ENCODE results near the gene KLK4.

KLK4 gene

DNA sequence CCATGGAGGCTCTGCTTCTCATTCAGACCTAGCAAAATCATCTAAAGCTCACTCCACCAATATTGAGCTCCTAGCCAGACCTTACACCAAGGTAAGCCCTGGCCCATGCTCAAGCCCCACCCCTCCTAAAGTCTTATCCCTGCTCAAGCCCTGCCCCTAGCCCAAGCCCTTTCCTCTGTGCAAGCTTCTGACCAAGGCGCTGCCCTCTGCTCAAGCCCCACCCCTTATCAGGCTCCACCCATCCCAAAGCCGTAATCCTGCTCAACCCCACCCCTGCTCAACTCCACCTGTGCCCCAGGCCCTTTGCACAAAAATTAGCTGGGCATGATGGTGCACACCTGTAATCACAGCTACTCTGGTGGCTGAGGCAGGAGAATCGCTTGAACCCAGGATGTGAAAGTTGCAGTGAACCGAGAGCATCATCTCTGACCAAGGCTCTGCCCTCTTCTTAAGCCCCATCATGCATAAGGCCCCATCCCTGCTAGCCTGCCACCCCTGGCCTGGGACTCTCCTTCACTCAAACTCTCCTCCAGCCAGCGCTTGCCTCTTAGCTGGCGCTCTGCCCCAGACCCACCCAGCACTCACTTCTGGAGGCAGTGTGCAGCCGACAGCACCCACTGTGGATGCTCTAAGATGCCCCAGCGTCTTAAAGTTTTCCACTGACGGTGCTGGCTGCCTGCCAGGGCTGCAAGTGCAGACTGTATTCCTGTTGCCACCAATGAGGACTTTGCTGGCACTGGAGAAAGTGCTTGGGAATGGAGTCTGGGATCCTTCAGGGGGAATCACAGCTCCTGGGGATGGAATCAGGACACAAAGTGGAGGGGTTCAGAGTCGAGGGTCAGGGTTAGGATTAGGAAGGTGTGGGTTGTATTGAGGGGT lies 16.5 kb downstream of the KLK4 start:
- TF ChIP-seq CTCF (IDR thresholded peaks at IDR 0.05; ENCODE audit: low read depth, low read length): no peak
- H3K4me3 ChIP-seq (ENCODE audit: low read depth, low read length): no peak overlapping the region

DNA sequence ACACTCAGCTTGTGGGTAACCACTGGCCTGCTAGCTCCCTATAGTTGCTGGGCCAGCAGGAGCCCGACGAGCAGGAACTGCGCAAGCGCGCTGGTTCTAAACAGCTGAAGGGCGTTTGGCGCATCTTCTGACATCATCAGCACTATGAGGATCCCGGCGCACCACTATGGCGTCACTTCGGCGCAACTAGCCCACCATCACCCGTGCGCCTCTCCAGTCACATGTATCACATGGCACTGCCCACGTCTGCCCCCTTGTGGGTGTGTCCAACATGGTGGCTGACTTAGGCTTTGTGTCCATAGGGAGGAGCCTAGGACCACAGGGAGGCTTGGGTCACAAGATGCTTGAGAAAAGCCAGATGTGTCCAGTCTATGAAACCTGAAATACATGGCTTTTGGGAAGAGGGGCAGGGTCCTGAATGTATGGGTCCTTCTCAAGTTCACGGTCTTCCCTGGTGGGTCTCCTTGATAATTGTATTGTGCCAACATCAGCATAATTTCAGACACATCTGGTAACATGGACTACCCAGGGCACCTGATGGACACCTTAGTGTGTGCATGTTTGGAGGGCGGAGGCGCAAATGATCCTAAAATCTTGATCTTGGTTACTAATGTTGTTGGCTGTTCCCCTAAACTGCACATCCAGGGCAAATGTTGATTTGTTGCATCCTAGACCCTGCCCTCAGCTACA lies 18.0 kb downstream of the KLK4 start:
- no peak overlapping the region for H3K4me3 ChIP-seq (ENCODE audit: low read depth, low read length)
- no peak for TF ChIP-seq CTCF (IDR thresholded peaks at IDR 0.05; ENCODE audit: low read depth, low read length)

DNA sequence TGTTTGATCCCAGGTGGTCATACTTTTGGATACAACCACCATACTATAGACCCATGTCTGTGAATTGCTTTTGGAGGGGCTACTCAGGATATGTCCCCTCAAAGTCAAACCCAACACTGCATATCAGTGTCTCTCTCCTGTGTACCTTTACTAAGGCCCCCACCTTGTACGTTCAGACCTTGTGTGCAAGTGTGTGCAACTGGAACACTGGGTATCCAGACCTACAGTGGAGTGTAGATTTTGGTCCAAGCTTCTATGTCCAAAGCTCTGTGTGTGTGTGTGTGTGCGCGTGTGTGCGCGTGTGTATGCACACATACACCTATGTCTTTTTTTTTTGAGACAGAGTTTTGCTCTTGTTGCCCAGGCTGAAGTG lies 20.0 kb downstream of the KLK4 start:
- no peak for TF ChIP-seq CTCF (IDR thresholded peaks at IDR 0.05; ENCODE audit: low read depth, low read length)
- H3K4me3 ChIP-seq (ENCODE audit: low read depth, low read length): no peak overlapping the region

DNA sequence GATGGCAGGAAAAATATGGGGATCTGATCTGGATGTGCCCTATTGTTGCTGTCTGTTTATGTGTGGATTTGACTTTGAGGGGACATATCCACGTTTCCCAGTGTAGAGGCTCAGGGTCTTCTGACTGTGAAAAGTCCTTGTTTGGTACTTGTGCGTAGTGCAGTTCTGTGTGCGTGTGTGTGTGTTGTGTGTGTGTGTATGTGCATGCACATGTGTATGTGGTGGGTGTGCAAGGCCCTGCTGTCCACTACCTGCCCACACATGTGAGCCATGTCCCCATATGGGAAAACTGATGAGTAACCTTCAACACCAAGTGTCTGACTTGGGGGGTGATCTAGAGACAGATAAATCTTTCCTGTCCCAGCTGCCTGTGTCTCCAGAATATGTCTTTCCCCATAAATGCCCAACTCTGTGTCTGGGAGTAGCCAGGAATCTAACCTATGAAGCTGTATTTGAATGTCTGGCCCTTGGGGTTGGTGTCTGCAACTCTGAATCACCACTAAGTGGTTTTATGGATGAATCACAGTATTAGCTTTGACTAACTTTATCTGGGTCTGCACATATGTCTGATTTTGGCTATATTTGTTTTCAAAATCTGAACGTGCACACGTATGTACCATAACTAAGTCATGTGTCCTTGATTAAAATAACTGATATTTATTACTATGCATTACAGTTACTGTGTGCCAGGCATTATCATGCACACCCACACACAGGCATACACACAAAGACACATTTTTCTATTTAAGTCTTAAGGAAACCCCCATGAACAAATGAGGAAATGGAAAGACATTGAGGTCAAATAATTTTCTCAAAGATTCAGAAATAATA lies 20.6 kb downstream of the KLK4 start:
- no peak overlapping the region for H3K4me3 ChIP-seq (ENCODE audit: low read depth, low read length)
- no peak for TF ChIP-seq CTCF (IDR thresholded peaks at IDR 0.05; ENCODE audit: low read depth, low read length)

DNA sequence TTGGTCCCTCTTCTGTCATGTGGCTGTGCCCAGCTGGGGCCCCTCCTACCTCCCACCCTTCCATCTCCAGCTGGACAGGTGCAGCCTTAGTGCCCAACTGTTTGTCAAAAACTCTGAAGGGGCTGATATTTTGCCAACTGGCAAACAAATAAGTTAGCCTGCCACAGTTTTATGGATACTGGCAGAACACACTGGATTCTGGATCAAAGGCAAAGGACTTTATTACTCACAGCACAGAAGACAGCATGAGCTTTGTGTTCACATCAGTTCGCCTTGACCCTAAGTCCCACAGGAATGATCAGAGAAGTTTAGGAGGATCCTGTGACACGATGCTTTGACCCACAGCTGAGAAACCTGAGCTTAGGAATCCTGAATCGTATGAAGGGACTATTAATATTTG lies 21.6 kb downstream of the KLK4 start:
- no peak for TF ChIP-seq CTCF (IDR thresholded peaks at IDR 0.05; ENCODE audit: low read depth, low read length)
- H3K4me3 ChIP-seq (ENCODE audit: low read depth, low read length): no peak overlapping the region

- no peak for TF ChIP-seq CTCF (IDR thresholded peaks at IDR 0.05; ENCODE audit: low read depth, low read length)
Measured at GRCh38 chr19:50882188-50882587, 29.0 kb downstream of the KLK4 start.

More at GRCh38 chr19:50882188-50882587, 29.0 kb downstream of the KLK4 start:
- no peak overlapping the region for H3K4me3 ChIP-seq (ENCODE audit: low read depth, low read length)

All from WI38 (cell line).